Lung (tissue), 12 donors: ENCODE data around the gene RUSC2. TPM values are rescaled to one million over a fixed set of nuclear protein-coding genes. Genes with fewer than 3 reads are reported as not detected.

ENCODE experiments used
- ATAC-seq: fragments of 200-7000 bp; cut with Tn5 transposase; one replicate; pipeline ENCODE4 v1.9.1; 2020; ENCODE audit warnings: moderate number of reproducible peaks; ENCODE audit not compliant: insufficient read depth, low FRiP score
- DNase-seq, 3 donors: peaks; one replicate each; pipeline ENCODE4 v3.0.0-alpha.2; 2013 to 2017
- H3K27ac ChIP-seq, 2 donors: one replicate each; pipeline ENCODE4 v1.5.1; 2013; ENCODE audit warnings: mild to moderate bottlenecking in 2 of 2, moderate library complexity in 2 of 2, control low read depth in 1 of 2, inconsistent platforms in 1 of 2, low read depth in 1 of 2, low read length in 1 of 2
- H3K27me3 ChIP-seq, 3 donors: one replicate each; pipeline ENCODE4 v1.5.1; 2013; ENCODE audit warnings: low read length in 2 of 3; ENCODE audit not compliant: control insufficient read depth in 3 of 3, insufficient read depth in 3 of 3
- H3K36me3 ChIP-seq, 4 donors: one replicate each; pipeline ENCODE4 v1.5.1; 2013; ENCODE audit warnings: low read length in 4 of 4, mild to moderate bottlenecking in 1 of 4, moderate library complexity in 1 of 4; ENCODE audit not compliant: control insufficient read depth in 4 of 4, insufficient read depth in 4 of 4
- H3K4me1 ChIP-seq, 5 donors: one replicate each; pipeline ENCODE4 v1.5.1; 2013; ENCODE audit warnings: low read length in 5 of 5, mild to moderate bottlenecking in 2 of 5, moderate library complexity in 1 of 5; ENCODE audit not compliant: control insufficient read depth in 5 of 5, insufficient read depth in 5 of 5
- H3K4me3 ChIP-seq: one replicate; pipeline ENCODE4 v1.5.1; 2013; ENCODE audit warnings: mild to moderate bottlenecking, control low read depth, moderate library complexity
- H3K9ac ChIP-seq, 2 donors: one replicate each; pipeline ENCODE4 v1.5.1; 2013; ENCODE audit warnings: low read length in 2 of 2, control low read depth in 1 of 2; ENCODE audit not compliant: insufficient read depth in 1 of 2
- H3K9me3 ChIP-seq, 4 donors: one replicate each; pipeline ENCODE4 v1.5.1; 2013; ENCODE audit warnings: low read length in 3 of 4, mild to moderate bottlenecking in 1 of 4, moderate library complexity in 1 of 4; ENCODE audit not compliant: control insufficient read depth in 4 of 4, insufficient read depth in 3 of 4
- CTCF ChIP-seq: IDR thresholded peaks from 2 replicates; pipeline ENCODE4 v1.5.1; 2012; ENCODE audit warnings: mild to moderate bottlenecking; ENCODE audit errors: control extremely low read depth, extremely low read depth
- WGBS, 2 donors: extraction: QIAGEN DNeasy Blood & Tissue Kit; methylation state at CpG; one replicate each; pipeline ENCODE4 v1.1.7; 2013; 5-methylcytosine and 5-hydroxymethylcytosine counted together
- polyA plus RNA-seq, 2 donors: library from polyadenylated mRNA; stranded (reverse); fragments of 200-250 nt; gene quantifications; one replicate each; pipeline ENCODE4 v1.2.1, GENCODE V29; 2013
- total RNA-seq, 2 donors: library from RNA; depleted of rRNA in 1 of 2; stranded (reverse); fragments of >200 nt in 1 of 2; gene quantifications; one replicate each; pipeline ENCODE4 v1.2.1, GENCODE V29; 2014 to 2021
- donor health status: control.
- donor health status: control.
- donor health status: Bipolar disorder and iron deficiency.
- donor health status: healthy.
- donor health status: DM: yes; HTN: yes; CAD: no.

RUSC2 gene
- total and polyA plus RNA-seq, 4 donors, result 12.2 to 25.7 (median 14.7) TPM

- no peak overlapping the region for H3K27ac ChIP-seq
- TF ChIP-seq CTCF, result no peak
- H3K27me3 ChIP-seq, result no peaks in the 10 kb centered on the region
- WGBS, 2 donors, result 78 to 83% methylated on average over 1 of the region's 1 CpG
- no peaks in the 10 kb centered on the region for H3K4me1 ChIP-seq
- DNase-seq (no peak), ATAC-seq (no peak)
- H3K9me3 ChIP-seq, result no peaks in the 10 kb centered on the region
- H3K4me3 ChIP-seq, result no peak overlapping the region
- H3K36me3 ChIP-seq, result no peaks in the 10 kb centered on the region
- no peak overlapping the region for H3K9ac ChIP-seq
These were observed 11.0 kb upstream of the RUSC2 start for GRCh38 chr9:35478871-35479270.

- Histone ChIP-seq H3K4me3 (no peak overlapping the region), H3K4me1 (no peaks in the 10 kb centered on the region), H3K27ac (no peak overlapping the region), H3K27me3 (no peaks in the 10 kb centered on the region), H3K9ac (no peak overlapping the region), H3K36me3 (no peaks in the 10 kb centered on the region), H3K9me3 (no peaks in the 10 kb centered on the region)
- peak; percentile 36 for TF ChIP-seq CTCF
- WGBS, 2 donors, result 76 to 80% methylated on average over 4 of the region's 4 CpGs
- ATAC-seq, result no peak
- DNase-seq, result peak in 1 of 3 donors; percentile 13
These were observed 8.4 kb upstream of the RUSC2 start for GRCh38 chr9:35481347-35481975.

- 70 to 89% methylated on average over 3 of the region's 3 CpGs for WGBS, 2 donors
- Histone ChIP-seq H3K4me3 (no peak overlapping the region), H3K9ac (no peak overlapping the region), H3K27ac (no peak overlapping the region), H3K4me1 (no peaks in the 10 kb centered on the region), H3K27me3 (no peaks in the 10 kb centered on the region), H3K36me3 (no peaks in the 10 kb centered on the region), H3K9me3 (no peaks in the 10 kb centered on the region)
- DNase-seq (no peak), ATAC-seq (no peak)
- no peak for TF ChIP-seq CTCF
These were observed 7.8 kb upstream of the RUSC2 start for GRCh38 chr9:35482071-35482470.

- H3K4me1 ChIP-seq, result peaks cover 0 to 9% (median 4%) of the 10 kb centered on the region in 5 donors
- no peaks in the 10 kb centered on the region for H3K9me3 ChIP-seq
- H3K36me3 ChIP-seq, result no peaks in the 10 kb centered on the region
- DNase-seq (no peak), ATAC-seq (no peak)
- no peaks in the 10 kb centered on the region for H3K27me3 ChIP-seq
- no peak overlapping the region for H3K4me3 ChIP-seq
- TF ChIP-seq CTCF, result no peak
- no peak overlapping the region for H3K27ac ChIP-seq
- WGBS, 2 donors, result 92 to 94% methylated on average over 3 of the region's 3 CpGs
- no peak overlapping the region for H3K9ac ChIP-seq
These were observed 5.5 kb upstream of the RUSC2 start for GRCh38 chr9:35484406-35484805.
